SW480 (cell line): Measurements from ENCODE around the gene PGPEP1.
A peak's percentile ranks its signal among the peaks of the same experiment; 100 is the strongest.

Experiments
- DNase-seq: peaks from one replicate; pipeline ENCODE4 v3.0.0-alpha.2; 2016; ENCODE audit warnings: low spot score

PGPEP1 gene, protein sequence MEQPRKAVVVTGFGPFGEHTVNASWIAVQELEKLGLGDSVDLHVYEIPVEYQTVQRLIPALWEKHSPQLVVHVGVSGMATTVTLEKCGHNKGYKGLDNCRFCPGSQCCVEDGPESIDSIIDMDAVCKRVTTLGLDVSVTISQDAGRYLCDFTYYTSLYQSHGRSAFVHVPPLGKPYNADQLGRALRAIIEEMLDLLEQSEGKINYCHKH

DNA sequence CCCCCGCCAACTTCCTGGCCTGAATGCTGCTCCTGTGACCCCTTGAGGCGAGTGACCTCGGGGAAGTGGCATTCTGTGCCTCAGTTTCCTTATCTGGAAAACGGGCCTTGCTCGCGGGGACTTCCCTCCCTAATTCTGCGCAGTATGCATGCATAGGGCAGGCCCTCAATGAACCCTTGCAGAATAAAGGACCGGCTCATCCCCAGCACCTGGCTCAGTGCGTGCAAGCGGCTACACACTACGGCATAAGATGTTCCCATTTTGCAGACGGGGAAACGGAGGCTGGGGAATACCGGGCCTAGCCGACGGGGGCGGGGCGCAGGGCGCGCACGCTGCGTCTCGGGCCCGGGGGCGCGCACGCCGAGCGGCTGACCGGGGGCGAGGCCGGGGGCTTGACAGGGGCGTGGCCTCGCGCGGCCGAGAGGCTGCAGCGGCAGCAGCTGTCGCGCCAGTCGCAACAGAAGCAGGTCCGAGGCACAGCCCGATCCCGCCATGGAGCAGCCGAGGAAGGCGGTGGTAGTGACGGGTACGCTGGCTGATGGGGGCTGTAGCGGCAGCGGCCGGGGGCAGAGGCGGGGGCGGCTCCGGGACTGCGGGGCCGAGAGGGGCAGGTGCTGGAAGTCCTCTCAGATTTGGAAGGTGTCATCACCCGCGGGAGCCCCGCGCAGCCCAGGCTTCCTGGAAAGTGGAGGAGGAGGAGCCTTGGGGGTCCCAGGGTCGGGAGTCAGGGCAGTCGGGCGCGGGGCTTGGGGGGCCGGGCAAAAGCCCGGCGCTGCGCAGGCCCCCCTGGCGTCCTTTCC lies at the start of gene PGPEP1:
Gene PGPEP1, plus strand, starts transcription at position 409 of the 800 bp plus-strand sequence. Its CDS starts 84 bp downstream, at position 493.
- peak; percentile 54 for DNase-seq

DNA sequence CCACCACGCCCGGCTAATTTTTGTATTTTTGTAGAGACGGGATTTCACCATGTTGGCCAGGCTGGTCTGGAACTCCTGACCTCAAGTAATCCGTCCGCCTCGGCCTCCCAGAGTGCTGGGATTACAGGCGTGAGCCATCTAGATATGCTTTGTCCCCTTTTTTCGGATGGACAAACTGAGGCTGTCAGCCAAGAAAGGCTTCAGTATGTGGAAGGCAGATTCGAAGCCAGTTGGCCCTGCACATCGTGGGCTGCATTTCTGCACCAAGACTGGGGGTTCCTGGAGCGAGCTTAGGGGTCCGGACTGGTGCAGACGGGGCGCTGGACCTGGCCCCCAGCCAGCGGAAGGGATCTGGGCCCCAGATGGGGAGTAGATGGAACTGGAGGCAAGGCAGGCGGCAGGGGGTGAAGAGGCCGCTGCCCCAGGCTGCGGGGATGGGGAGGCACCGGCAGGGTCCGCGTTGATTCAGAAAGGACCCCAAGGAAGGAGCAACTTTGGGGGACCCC lies 49.3 kb upstream of the PGPEP1 start:
- DNase-seq: no peak

DNA sequence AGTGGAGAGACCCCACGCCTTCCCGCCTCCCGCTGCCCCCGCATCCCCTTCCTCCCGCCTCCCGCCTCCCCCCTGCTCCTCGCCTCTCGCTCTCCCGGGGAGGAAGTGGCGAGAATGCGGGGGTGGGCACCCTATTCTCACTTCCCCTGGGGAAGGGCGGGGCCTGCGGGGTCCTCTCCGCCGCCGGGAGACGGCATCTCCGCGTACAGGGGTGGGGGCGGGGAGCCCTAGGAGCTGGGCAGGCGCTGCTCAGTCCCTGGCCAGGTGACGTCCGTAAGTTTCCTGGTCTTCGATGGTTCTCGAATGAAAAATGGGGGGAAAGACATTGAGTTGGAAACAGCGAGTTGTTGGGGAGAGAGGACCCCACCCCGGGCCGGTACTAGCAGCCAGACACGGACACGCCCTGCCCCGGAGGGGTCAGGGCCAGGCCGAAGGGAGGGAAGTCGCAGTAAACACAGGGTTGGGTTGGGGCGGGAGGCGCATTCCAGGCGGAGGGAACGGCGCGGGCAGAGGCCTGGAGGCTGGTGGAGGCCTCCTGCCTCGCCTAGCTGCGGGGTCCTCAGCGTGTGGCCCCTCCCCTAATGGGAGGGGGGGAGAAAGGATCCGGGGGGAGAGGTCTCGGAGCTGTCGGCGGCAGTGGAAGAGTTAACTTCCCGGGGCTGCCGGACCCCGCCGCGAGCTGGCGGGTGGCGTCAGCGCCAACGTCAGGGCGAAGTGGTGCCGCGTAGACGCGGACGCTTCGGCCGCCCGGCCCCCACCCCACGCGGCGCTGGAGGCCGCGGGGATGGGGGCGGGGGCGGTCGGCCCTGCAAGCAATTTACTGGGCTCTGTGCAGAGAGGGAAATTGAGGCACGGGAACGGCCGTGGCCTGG lies 48.6 kb upstream of the PGPEP1 start:
- DNase-seq: peak; percentile 78

DNA sequence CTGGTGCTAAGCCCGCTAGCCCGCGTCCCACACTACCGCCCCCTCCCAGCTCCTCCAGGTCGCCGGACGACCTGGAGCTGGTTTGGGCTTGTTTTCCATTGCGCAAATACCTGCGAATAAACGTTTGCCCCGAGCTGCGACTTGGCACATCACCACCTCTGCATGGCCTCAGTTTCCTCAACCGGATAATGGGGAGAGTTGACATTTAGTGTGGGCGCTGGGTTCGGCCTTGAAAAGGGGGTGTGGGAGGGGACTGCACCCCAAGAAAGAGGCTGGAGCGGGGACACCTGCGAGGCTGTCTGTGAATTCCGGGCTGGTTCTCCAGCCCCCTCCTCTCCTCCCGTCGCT lies 48.0 kb upstream of the PGPEP1 start:
- no peak for DNase-seq

DNA sequence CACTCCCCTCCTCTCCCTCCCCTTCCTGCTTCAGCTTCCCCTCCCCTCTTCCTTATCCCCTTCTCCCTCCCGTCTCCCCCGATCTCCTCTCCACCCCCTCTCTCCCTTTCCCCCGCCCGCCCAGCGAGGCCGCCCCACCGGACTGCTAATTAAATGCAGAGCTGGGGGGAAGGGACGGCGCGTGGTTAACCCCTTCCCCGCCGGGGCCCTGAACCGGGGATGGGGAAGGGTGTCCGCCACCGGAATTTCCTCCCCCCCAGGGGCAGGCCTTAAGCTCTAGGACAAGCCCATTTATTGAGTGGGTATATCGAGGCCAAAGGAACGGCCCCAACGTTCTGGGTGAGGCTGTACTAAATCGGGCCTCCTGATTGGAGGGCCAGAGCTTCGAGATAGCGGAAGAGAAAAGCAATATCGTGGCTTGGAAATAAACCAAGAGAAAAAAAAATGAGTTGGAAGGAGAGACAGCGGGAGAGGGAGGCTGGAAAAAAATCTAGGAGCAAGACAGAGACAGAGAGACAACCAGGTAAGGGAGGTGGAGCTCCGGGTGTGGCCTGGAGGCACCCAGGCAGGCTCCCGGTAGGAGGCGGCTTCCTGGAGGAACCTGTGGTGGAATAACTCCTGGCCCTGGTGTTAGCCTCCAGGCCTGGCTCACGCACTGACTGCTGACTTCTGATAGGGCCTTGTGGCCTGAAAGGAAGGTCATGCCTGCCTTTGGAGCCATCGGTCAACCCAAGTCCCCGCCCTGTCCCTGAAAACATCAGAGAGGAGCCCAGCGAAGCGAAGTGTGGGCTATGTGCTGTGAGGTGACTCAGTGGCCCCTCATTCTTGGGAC lies 47.4 kb upstream of the PGPEP1 start:
- peak; percentile 63 for DNase-seq

DNA sequence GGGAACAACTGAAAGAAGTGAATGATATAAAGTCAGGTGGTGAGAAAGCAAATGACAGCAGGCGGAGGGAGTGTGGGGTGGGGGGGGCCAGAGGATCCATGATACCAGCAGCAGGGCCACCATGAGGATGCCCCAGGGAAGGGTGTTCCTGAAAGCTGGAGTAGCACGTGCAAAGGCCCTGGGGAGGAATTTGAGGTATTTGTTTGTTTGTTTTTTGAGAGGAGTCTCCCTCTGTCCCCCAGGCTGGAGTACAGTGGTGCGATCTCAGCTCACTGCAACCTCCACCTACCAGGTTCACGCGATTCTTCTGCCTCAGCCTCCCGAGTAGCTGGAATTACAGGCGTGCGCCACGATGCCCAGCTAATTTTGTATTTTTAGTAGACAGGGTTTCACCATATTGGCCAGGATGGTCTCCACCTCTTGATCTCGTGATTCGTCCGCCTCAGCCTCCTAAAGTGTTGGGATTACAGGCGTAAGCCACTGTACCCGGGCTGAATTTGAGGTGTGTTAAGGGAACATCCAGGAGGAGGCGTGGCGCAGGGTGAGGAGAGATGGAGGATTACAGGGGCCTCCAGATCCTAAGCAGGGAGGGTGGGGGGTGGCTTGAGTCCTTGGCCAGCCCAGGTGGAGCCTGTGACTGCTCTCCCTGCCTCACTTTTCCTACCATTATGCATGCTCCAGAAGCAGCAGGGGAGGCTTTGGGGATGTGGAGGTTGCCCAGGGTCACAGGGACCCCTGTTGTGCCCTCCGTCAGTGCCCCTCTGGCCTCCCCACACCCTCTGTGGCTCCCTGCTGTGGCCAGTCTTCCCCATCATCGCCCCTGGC lies 46.5 kb upstream of the PGPEP1 start:
- no peak for DNase-seq

DNA sequence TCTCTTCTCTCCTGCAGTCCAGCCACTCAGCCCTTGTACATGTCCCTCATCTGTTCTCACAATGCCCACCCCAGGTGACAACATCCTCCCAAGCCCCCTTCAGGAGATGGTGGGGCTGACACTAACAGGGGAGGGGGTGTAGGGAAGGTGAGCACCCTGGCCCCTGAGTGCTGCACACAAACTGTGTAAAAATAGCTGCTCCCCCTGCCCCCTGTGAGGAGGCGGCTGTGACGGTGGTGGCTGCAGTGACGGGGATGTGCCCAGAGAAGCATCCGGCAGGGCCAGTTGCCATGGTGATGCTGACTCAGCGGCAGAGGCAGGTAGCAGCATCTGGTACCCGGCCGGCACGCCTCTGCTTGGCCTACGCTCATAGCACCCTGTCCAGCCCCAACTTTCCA lies 45.9 kb upstream of the PGPEP1 start:
- peak; percentile 75 for DNase-seq

DNA sequence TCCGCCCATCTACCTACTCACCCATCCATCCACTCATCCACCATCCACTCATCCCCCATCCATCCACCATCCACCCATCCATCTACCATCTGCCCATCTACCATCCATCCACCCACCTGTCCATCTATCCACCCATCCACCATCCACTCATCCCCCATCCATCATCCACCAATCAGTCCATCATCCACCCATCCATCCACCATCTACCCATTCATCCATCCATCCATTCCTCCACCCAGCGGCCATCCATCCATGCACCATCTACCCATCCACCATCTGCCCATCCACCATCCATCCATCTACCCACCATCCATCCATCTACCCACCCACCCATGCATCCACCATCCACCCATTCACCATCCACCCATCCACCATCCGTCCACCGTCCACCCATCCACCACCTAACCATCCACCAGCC lies 45.4 kb upstream of the PGPEP1 start:
- no peak for DNase-seq

DNA sequence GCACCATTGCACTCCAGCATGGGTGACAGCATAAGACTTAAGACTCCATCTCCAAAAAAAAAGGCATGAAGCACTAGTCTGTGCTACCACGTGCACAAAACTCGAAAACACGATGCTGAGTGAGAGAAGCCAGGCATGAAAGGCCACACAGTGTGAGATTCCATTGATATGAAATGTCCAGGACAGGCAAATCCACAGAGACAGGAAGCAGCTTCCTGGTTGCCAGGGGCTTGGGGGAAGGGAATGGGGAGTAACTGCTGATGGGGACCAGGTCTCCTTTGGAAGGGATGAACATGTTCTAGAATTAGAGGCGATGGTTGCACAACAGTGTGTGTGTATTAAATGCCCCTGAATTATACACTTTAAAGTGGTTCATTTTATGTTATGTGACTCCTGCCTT lies 43.1 kb upstream of the PGPEP1 start:
- no peak for DNase-seq

DNA sequence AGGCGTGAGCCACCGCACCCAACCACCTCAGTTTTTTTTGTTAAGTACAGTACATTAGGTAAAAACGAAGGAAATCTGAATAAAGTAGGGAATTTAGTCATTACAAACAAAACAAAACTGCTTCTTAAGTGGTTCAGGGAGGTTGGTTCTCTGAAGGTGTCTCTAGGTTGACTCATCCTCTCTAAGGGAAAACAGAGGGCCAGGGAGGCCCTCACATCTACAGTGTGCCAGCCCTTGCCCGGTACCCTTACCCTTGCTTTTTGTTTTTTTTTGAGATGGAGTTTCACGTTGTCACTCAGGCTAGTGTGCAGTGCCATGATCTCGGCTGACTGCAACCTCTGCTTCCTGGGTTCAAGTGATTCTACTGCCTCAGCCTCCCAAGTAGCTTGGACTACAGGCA lies 41.8 kb upstream of the PGPEP1 start:
- DNase-seq: no peak

DNA sequence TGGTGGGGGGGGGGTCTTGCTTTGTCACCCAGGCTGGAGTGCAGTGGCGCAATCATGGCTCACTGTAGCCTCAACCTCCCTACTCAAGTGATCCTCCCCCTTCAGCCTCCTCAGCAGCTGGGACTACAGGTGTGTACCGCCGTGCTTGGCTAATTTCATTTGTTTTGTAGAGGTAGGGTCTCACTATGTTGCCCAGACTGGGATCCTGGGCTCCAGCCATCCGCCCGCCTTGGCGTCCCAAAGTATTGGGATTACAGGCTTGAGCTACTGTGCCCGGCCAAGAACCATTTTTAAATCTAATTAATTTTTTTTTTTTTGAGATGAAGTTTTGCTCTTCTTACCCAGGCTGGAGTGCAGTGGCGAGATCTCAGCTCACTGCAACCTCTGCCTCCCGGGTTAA lies 40.7 kb upstream of the PGPEP1 start:
- DNase-seq: no peak

DNA sequence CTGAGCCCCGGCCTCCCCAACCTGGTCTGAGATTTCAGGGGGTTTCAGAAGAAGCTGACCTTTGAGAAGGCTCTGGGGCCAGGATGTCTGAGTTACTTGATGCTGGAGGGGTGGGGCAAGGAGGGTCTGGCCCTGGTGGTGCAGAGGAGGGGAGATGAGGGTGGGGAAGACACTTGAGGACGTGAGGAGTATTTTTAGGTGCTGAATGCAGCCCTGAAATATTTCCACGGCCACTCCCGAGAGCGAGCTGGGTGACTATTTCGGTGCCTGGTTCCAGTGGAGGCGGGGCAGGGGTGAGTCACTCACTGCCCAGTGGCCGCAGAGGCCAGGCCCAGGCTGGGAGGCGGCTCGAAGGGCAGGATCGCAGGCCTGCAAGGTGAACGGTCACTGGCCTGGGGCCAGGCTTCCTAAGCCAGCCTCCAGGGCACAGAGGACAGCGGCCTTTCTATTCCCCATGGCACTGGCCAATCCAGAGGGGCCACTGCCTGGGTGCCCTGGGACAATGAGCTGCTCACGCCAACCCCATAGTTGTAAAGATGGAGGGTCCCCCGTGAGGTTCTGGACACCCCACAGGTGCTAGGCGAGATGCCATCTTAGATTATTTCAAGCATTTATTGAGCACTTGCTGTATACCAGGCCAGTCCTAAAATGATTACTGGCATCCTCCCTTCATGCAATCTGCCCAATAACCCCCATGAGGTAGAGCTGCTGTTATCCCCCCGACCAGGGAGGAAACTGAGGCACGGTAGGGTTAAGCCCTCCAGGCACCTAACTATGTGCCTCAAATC lies 39.3 kb upstream of the PGPEP1 start:
- DNase-seq: peak; percentile 69

DNA sequence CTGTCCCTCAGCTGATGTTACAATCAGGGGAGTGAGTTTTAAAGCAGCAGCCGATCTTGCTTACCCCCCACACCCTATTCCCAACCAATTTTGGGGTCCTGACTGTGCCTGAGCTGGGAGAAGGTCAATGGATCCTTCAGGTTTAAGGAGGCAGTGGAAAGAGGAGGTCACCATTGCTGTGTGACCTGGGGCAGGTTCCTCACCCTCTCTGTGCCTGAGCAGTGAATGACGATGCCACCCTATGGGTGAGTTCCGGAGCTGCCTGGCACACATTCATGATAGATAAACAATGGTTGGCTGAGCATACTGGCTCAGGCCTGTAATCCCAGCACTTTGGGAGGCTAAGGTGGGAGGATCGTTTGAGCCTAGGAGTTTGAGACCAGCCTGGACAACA lies 38.7 kb upstream of the PGPEP1 start:
- no peak for DNase-seq

DNA sequence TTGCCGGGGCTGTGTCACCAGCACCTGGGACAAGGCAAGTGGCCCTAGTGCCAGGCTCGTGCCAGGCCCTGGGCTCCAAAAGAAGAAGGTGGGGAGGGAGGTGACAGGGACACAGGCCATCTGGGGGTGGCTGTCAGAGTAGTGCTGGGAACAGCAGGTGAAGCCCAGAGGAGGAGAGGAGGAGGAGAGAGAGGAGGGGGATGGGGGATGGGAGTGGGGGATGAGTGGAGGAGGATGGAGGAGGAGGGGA lies 36.3 kb upstream of the PGPEP1 start:
- DNase-seq: no peak

DNA sequence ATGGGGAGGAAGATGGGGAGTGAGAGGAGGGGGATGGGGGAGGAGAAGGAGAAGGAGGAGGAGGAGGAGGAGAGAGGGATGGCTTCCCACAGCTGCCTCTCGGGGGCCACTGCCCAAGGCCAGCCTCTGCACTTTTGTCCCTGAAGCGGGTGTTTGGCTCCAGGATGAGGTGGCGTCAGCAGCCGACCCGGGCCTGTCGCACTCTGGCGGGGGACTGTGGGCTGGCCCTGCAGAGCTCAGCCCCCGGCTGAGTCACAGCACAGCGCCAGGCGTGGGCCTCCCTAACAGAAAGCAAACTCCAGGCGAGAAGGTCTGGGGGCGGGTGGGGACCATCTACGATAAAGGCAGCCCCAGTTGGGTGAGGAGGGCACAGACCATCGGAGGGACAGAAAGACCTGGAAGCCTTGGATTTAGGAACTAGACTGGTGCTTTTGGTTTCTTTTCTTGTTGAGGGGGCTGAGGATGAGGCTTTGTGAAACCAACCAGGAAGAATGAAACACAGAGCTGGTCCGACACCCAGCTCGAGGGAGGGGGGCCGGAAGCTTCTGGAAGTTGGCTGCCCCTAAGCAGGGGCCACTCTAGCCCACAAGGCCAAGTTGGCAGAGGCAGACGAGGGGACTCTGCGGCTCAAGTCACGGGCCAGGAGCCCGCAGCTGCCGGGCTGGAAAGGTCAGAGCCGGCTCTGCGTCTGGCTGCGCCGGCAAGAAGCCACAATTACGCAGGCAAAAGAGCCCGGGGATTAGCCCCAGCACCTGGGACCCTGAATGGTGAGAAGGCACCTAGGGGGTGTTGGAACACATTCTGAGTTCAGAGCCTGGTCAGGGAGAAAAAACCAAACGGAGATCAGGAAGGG lies 35.7 kb upstream of the PGPEP1 start:
- DNase-seq: peak; percentile 72

DNA sequence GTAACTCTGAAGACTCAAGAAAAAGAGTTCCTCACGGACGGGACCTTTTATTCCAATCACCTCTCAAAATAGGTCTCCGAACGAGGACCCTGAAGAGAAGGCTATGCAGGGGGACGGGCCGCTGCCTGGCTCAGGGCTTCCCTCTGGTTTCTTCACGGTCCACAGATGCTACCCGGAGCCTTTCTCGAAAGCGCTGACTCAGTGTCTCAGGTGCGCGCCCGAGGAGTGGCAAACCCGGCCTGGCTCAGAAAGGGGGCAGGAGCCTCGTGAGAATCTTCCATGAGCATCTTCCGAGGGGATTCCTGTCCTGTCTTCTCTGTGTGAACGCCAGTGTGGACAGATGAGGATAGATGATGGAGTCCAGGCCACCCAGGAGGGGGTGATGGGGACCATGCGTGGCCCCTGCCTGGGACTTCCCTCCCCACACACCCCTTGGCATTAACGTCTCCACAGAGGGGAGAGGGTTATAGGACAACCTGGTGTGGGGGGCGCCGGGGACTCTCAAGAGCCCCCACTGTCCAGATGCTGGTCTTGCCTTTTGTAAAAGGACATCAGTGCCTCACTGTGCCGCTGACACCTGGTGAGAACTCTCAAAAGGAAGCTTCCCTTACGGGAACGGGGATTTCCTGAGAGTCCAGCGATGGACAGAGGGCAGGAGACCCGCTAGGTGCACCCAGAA lies 34.0 kb upstream of the PGPEP1 start:
- DNase-seq: no peak

DNA sequence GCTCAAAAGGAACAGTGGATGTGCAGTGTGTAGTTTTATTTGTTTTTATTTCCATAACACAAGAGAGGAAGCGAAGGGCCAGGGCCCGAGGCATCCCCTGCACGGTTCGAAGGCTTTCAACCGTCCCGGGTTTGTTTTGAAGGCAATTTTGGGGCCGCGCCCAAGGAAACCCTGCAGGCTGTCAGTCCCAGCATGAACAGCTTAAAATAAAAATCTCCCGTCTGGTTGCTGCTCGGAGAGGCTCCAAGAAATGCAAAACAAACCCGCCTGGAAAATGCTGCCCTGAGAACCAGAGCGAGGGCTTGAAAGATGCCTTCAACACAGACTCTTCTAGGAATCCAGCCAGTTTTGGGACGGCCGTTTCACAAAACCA lies 33.5 kb upstream of the PGPEP1 start:
- DNase-seq: no peak

DNA sequence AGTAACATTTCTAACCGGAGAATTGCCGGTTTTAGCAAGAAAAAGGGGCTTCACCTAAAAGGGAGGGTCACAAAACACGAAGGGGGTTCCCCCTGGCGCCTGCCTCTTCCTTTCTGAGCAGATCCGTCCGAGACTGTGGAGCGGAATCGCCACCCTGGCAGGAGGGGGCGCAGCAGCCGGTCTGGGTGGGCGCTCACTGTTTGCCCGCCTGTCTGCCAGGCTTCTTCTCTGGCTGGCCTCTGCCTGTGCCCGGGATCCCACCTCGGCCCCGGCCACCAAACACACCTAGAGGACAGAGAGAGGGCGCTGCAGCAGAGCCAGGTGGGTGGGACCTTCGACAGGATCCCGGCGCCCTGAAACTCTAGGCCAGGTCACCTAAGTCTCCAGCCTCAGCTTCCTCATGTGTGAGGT lies 33.1 kb upstream of the PGPEP1 start:
- no peak for DNase-seq
